Measurements from ENCODE around the gene ING5. TPM values are rescaled to one million over a fixed set of nuclear protein-coding genes. Genes with fewer than 3 reads are reported as not detected.

ING5 gene
- total RNA-seq, 2 donors from 2014 or later = 27.3 to 64.8 TPM

DNA sequence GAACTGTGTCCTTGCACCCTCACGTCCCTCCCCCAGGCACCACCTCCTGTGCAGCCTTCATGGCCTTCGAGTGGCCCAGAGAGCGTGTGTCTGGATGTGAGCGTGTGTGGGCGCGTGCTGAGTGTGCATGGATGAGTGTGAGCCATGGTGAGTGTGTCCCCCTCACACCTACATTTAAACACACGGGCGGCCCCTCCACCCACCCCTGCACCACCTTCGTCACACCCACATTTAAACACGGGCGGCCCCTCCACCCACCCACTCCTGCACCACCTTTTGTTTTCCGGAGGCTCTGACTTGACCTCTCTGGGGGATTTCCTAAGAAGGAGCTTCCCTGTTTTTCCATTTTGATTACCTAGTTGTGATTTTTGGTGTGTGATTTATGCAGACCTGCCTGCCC lies 33.0 kb upstream of the ING5 start:
- ATAC-seq (ENCODE audit: insufficient number of reproducible peaks, low FRiP score, low read depth) (no peak), DNase-seq (ENCODE audit: low spot score) (no peak)
- Histone ChIP-seq H3K27me3 (replicated peaks; ENCODE audit: insufficient read depth) (no peaks in the 10 kb centered on the region), H3K4me1 (ENCODE audit: control insufficient read depth in 1 of 2, low read depth in 2 of 2) (peaks cover 0 to 4% of the 10 kb centered on the region in 2 donors), H3K4me3 (no peak overlapping the region), H3K27ac (no peak overlapping the region), H3K9me3 (no peaks in the 10 kb centered on the region), H3K36me3 (peaks cover 59% of the 10 kb centered on the region)
- TF ChIP-seq, protein P1, sequence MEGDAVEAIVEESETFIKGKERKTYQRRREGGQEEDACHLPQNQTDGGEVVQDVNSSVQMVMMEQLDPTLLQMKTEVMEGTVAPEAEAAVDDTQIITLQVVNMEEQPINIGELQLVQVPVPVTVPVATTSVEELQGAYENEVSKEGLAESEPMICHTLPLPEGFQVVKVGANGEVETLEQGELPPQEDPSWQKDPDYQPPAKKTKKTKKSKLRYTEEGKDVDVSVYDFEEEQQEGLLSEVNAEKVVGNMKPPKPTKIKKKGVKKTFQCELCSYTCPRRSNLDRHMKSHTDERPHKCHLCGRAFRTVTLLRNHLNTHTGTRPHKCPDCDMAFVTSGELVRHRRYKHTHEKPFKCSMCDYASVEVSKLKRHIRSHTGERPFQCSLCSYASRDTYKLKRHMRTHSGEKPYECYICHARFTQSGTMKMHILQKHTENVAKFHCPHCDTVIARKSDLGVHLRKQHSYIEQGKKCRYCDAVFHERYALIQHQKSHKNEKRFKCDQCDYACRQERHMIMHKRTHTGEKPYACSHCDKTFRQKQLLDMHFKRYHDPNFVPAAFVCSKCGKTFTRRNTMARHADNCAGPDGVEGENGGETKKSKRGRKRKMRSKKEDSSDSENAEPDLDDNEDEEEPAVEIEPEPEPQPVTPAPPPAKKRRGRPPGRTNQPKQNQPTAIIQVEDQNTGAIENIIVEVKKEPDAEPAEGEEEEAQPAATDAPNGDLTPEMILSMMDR (IDR thresholded peaks at IDR 0.05) = no peak

DNA sequence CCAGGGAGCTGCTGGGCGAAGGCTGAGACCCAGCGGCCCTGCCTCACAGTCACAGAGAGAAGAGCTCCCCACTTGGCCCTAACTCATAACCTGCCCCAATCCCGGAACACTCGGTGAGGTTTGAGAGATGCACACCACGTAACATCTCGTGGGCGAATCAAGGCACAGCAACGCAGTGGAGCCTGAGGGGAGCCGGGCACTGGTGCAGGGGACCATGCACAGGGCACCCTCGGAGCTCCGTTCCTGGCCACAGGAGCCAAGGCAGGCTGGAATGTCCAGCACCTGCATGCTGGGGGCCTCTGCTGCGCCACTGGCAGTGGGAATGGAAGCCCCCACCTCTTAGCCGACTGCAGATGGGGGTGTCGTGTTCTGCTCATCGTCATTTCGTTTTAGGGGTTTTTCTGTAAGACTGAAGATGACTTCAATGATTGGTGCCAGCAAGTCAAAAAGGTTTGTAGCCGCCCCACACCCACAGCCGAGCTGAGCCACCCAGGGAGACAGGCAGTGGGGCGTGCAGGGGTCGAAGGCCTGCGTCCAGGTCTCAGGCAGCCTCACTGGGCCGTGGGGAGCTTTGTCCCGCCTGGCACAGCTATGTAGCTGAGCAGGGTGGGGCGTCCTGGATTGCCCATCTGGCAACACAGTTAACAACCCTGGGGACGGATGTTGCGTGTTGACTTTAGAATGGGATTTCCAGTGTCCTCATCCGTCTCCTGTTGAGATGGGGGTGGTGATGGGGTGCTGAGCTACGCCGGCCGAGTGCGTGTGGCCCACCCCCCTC lies 31.3 kb upstream of the ING5 start:
- TF ChIP-seq, protein P1 (IDR thresholded peaks at IDR 0.05) = no peak
- H3K36me3 ChIP-seq = peaks cover 63% of the 10 kb centered on the region
- no peaks in the 10 kb centered on the region for H3K9me3 ChIP-seq

DNA sequence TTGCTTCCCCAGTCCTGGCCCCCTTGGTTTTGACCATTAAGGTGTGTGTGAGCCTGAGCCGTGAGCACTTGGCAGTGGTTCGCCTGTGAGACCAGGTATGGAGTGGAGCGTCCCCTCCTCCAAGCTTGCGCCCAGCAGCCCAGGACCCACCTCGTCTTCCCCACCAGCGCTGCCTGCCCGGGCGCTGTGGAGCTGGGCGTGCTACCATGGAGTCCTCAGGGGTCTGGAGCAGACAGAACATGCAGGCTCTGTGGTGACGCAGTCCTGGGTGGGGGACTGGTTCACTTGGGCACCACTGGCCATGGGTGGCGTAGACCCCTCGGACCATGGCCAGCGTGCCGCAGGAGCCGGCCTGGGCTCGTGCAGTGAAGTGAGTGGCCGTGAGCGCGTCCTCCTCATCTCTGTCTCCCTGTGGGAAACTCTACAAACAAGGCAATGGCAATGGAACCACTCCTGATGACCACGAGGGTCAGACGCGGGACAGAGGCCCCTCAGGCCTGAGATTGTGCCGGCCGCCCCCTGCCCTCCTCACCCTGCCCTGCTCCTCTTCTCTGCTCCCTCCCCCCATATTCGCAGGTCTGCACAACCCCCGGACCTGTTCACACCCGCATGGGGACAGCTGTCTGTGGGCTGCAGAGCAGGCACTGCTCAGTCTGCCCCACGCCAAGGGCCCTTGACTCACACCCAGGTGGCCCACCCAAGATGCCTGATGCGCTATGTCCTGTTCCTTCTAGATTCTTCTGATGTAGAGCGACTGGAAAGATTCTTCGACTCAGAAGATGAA lies 30.2 kb upstream of the ING5 start:
- H3K27ac ChIP-seq = no peak overlapping the region
- H3K36me3 ChIP-seq = peaks cover 60% of the 10 kb centered on the region
- H3K4me3 ChIP-seq = no peak overlapping the region
- no peaks in the 10 kb centered on the region for H3K9me3 ChIP-seq
- TF ChIP-seq, protein P1 (IDR thresholded peaks at IDR 0.05) = no peak
- ATAC-seq (ENCODE audit: insufficient number of reproducible peaks, low FRiP score, low read depth) = no peak
- H3K4me1 ChIP-seq (ENCODE audit: control insufficient read depth in 1 of 2, low read depth in 2 of 2) = peaks cover 2 to 12% of the 10 kb centered on the region in 2 donors
- no peaks in the 10 kb centered on the region for H3K27me3 ChIP-seq (replicated peaks; ENCODE audit: insufficient read depth)
- DNase-seq (ENCODE audit: low spot score) = no peak

More for the DNA sequence above, 31.3 kb upstream of the ING5 start:
- Histone ChIP-seq H3K4me3 (no peak overlapping the region), H3K4me1 (ENCODE audit: control insufficient read depth in 1 of 2, low read depth in 2 of 2) (peaks cover 2 to 12% of the 10 kb centered on the region in 2 donors), H3K27ac (no peak overlapping the region), H3K27me3 (replicated peaks; ENCODE audit: insufficient read depth) (no peaks in the 10 kb centered on the region)
- ATAC-seq (ENCODE audit: insufficient number of reproducible peaks, low FRiP score, low read depth) = no peak
- DNase-seq (ENCODE audit: low spot score) = no peak

DNA sequence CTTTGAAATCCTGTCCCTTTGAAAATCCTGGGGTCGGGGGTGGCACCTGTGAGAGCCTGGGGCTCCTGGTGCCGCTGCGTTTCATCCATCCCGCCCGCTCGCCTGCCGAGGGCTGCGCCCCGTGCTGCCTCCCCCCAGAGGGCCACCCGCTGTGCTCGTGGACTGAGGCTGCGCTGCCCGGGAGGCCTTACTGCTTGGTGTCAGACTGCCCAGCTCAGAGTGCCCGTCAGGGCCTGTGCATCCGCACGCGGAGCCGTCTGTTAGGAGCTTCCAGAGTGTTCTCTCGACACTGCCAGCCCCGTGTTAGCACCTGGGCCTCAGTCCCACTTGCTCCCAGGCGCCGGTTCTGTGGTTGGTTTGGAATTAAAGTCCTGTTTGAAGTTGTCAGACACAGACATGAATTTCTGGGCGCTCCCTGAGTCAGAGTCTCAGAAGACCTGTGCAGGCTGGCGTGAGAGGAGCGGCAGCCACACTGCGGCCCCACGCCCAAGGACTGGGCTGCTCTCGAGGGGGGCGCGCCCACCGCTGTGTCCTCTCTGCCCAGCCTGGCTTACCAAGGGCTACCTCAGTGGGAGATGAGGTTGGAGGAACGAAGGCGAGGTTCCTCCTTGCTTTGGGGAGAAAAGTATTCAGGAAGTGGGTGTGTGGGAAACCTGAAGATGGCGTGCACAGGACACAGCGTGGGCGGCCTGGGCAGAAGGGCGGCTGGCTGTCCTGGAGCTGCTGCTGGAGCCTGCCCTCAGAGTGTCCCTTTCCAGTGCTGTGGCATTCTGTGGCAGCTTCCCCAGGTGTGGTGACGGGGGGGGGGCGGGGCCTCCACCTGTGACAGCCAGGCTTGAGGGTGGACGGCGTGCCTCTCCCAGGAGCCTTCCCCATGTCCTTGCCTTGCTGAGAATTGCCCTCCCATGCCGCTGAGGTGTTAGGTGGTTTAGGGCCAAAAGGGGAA lies 29.3 kb upstream of the ING5 start:
- ATAC-seq (ENCODE audit: insufficient number of reproducible peaks, low FRiP score, low read depth) (no peak), DNase-seq (ENCODE audit: low spot score) (no peak)
- Histone ChIP-seq H3K36me3 (peaks cover 51% of the 10 kb centered on the region), H3K4me1 (ENCODE audit: control insufficient read depth in 1 of 2, low read depth in 2 of 2) (peaks cover 2 to 12% of the 10 kb centered on the region in 2 donors), H3K4me3 (no peak overlapping the region), H3K27ac (no peak overlapping the region), H3K9me3 (no peaks in the 10 kb centered on the region), H3K27me3 (replicated peaks; ENCODE audit: insufficient read depth) (no peaks in the 10 kb centered on the region)
- TF ChIP-seq, protein P1 (IDR thresholded peaks at IDR 0.05) = no peak

Measured in thoracic aorta (tissue), 2 donors.